WTC11 (cell line): ENCODE results near the gene NCCRP1. TPM values are rescaled to one million over a fixed set of nuclear protein-coding genes. Genes with fewer than 3 reads are reported as not detected.

Source experiments
- ATAC-seq: fragments of 200-7000 bp; cut with Tn5 transposase; 2 replicates; pipeline ENCODE4 v1.10.0; 2021; ENCODE audit warnings: mild to moderate bottlenecking, moderate library complexity
- CTCF ChIA-PET: fragments of 300-600 bp; sonication (Branson Sonifier 250); formaldehyde crosslinking; loops from one replicate; lab custom pipeline; 2021; ENCODE audit warnings: antibody characterized with exemption; lab: Charles Lee
- POLR2A ChIA-PET: fragments of 350-600 bp; sonication (Branson Sonifier 250); formaldehyde crosslinking; loops from one replicate; lab custom pipeline; 2021; ENCODE audit warnings: antibody characterized with exemption; lab: Charles Lee
- DNase-seq: peaks from one replicate; pipeline ENCODE4 v3.0.0; 2021; ENCODE audit warnings: low spot score
- H3K27ac Mint-ChIP-seq: 2 replicates; pipeline ENCODE4 v1.8.0; 2021; ENCODE audit warnings: mixed read lengths
- H3K27me3 Mint-ChIP-seq: 2 replicates; pipeline ENCODE4 v1.8.0; 2021; ENCODE audit warnings: low read depth, mild to moderate bottlenecking, moderate library complexity, mixed read lengths
- H3K36me3 Mint-ChIP-seq: 2 replicates; pipeline ENCODE4 v1.8.0; 2021; ENCODE audit warnings: mixed read lengths
- H3K4me1 Mint-ChIP-seq: 2 replicates; pipeline ENCODE4 v1.8.0; 2022; ENCODE audit warnings: mixed read lengths
- H3K4me3 Mint-ChIP-seq: 2 replicates; pipeline ENCODE4 v1.8.0; 2021; ENCODE audit warnings: mild to moderate bottlenecking, moderate library complexity, mixed read lengths
- H3K9me3 Mint-ChIP-seq: 2 replicates; pipeline ENCODE4 v1.8.0; 2021; ENCODE audit warnings: mixed read lengths
- CREB1 ChIP-seq: sonication (generic); formaldehyde crosslinking; IDR thresholded peaks from 2 replicates; pipeline ENCODE4 v1.8.0; 2023; ENCODE audit warnings: mild to moderate bottlenecking, missing genetic modification reagents
- ELF4 ChIP-seq: sonication (generic); formaldehyde crosslinking; IDR thresholded peaks from 2 replicates; pipeline ENCODE4 v1.8.1; 2022; ENCODE audit warnings: low read depth, mild to moderate bottlenecking, moderate library complexity, missing genetic modification reagents
- GRHL2 ChIP-seq: fragments of 250-450 bp; sonication (Bioruptor Pico); IDR thresholded peaks from 2 replicates; pipeline ENCODE4 v1.8.0; 2022; ENCODE audit warnings: mild to moderate bottlenecking, moderate library complexity; ENCODE audit not compliant: insufficient replicate concordance, severe bottlenecking
- KAT7 ChIP-seq: sonication (generic); formaldehyde crosslinking; IDR thresholded peaks from 2 replicates; pipeline ENCODE4 v1.8.1; 2023; ENCODE audit warnings: missing genetic modification reagents, mild to moderate bottlenecking, borderline replicate concordance
- TCF7 ChIP-seq: sonication (generic); formaldehyde crosslinking; IDR thresholded peaks from 2 replicates; pipeline ENCODE4 v1.8.0; 2022; ENCODE audit warnings: mild to moderate bottlenecking, low read depth, missing genetic modification reagents, moderate library complexity
- TEAD4 ChIP-seq: sonication (generic); formaldehyde crosslinking; IDR thresholded peaks from 2 replicates; pipeline ENCODE4 v1.8.0; 2022; ENCODE audit warnings: mild to moderate bottlenecking, missing genetic modification reagents
- ZNF425 ChIP-seq: fragments of 250-450 bp; sonication (Bioruptor Pico); conservative IDR thresholded peaks from 2 replicates; pipeline ENCODE4 v1.9.0; 2021; ENCODE audit warnings: mild to moderate bottlenecking
- total RNA-seq: library from RNA; stranded (reverse); gene quantifications from 3 replicates; pipeline ENCODE4 v1.2.3, GENCODE V29; 2021
- TF ChIP-seq, protein P1 (sequence below): fragments of 250-450 bp; sonication (Bioruptor Pico); IDR thresholded peaks from 2 replicates; pipeline ENCODE4 v1.9.0; 2021; ENCODE audit warnings: mild to moderate bottlenecking
- TF ChIP-seq, protein P2 (sequence below): sonication (generic); formaldehyde crosslinking; IDR thresholded peaks from 2 replicates; pipeline ENCODE4 v1.8.1; 2023; ENCODE audit warnings: mild to moderate bottlenecking, missing genetic modification reagents, moderate library complexity
- TF ChIP-seq, protein P3 (sequence below): sonication (generic); formaldehyde crosslinking; IDR thresholded peaks from 2 replicates; pipeline ENCODE4 v1.8.0; 2023; ENCODE audit warnings: missing genetic modification reagents, mild to moderate bottlenecking, borderline replicate concordance
- TF ChIP-seq, protein P4 (sequence below): fragments of 250-450 bp; sonication (Bioruptor Pico); IDR thresholded peaks from 2 replicates; pipeline ENCODE4 v1.9.0; 2021; ENCODE audit warnings: mild to moderate bottlenecking, borderline replicate concordance

The NCCRP1 gene
- total RNA-seq, 1 experiment from 2014 or later: 2.0 TPM

DNA sequence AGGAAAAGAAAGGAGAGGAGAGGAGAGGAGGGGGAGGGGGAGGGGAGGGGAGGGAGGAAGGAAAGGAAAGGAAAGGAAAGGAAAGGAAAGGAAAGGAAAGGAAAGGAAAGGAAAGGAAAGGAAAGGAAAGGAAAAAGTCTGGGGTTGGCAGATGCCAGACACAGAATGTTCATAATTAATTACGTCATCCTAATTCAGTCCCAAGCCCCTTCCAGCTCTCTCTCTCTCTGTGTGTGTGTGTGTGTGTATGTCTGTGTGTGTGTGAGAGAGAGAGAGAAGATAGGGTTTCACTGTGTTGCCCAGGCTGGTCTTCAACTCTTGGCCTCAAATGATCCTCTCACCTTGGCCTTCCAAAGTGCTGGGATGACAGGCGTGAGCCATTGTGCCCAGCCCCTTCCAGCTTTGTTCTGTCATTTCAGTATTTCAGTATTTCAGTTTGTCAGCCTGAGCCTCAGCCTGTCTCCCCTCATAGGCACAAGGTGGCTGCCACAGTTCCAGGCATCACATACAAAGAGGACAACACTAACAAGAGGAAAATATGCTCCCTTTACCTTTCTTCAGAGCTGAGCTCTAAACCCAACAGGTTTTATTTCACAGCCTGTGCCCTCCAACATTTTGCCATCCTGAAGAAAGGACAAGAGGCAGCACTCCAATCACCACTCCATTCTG is 33.5 kb downstream of the NCCRP1 start (continued):
- TF ChIP-seq, protein P1, sequence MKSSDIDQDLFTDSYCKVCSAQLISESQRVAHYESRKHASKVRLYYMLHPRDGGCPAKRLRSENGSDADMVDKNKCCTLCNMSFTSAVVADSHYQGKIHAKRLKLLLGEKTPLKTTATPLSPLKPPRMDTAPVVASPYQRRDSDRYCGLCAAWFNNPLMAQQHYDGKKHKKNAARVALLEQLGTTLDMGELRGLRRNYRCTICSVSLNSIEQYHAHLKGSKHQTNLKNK (CRISPR knock-in tag): no peak
- TF ChIP-seq ZNF425 (CRISPR knock-in tag): no peak
- TF ChIP-seq TCF7 (CRISPR knock-in tag): no peak
- TF ChIP-seq KAT7 (CRISPR knock-in tag): no peak
- TF ChIP-seq, all 79 proteins: peak for 0

DNA sequence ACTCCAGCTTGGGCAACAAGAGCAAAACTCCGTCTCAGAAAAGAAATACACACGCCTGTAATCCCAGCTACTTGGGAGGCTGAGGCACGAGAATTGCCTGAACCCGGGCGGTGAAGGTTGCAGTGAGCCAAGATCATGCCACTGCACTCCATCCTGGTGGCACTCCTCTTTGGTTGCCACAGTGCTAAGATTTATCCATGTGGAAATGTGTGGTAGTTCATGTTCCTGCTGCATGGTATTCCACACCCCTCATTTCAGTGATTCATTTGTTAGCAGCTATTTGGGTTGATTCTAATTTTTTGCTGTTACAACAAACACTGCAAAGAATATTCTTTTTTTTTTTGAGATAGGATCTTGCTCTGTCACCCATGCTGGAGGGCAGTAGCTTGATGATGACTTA is 35.9 kb downstream of the NCCRP1 start:
- CTCF ChIA-PET: interaction anchor here (0.7 to 1.8 kb wide), 2 partner anchors 22 to 95 kb away, joined by 3 to 4 read pairs; no protein-coding TSS in a partner anchor
- Mint-ChIP-seq H3K27ac (no peak overlapping the region), H3K4me1 (0 out of 2 replicates have a peak, but pooled peaks cover 2% of the 10 kb centered on the region), H3K36me3 (no peaks in the 10 kb centered on the region), H3K9me3 (no peaks in the 10 kb centered on the region)
- ATAC-seq: no peak
- TF ChIP-seq, protein P2, sequence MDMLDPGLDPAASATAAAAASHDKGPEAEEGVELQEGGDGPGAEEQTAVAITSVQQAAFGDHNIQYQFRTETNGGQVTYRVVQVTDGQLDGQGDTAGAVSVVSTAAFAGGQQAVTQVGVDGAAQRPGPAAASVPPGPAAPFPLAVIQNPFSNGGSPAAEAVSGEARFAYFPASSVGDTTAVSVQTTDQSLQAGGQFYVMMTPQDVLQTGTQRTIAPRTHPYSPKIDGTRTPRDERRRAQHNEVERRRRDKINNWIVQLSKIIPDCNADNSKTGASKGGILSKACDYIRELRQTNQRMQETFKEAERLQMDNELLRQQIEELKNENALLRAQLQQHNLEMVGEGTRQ (CRISPR knock-in tag): no peak
- TF ChIP-seq CREB1 (CRISPR knock-in tag): no peak
- TF ChIP-seq, protein P3, sequence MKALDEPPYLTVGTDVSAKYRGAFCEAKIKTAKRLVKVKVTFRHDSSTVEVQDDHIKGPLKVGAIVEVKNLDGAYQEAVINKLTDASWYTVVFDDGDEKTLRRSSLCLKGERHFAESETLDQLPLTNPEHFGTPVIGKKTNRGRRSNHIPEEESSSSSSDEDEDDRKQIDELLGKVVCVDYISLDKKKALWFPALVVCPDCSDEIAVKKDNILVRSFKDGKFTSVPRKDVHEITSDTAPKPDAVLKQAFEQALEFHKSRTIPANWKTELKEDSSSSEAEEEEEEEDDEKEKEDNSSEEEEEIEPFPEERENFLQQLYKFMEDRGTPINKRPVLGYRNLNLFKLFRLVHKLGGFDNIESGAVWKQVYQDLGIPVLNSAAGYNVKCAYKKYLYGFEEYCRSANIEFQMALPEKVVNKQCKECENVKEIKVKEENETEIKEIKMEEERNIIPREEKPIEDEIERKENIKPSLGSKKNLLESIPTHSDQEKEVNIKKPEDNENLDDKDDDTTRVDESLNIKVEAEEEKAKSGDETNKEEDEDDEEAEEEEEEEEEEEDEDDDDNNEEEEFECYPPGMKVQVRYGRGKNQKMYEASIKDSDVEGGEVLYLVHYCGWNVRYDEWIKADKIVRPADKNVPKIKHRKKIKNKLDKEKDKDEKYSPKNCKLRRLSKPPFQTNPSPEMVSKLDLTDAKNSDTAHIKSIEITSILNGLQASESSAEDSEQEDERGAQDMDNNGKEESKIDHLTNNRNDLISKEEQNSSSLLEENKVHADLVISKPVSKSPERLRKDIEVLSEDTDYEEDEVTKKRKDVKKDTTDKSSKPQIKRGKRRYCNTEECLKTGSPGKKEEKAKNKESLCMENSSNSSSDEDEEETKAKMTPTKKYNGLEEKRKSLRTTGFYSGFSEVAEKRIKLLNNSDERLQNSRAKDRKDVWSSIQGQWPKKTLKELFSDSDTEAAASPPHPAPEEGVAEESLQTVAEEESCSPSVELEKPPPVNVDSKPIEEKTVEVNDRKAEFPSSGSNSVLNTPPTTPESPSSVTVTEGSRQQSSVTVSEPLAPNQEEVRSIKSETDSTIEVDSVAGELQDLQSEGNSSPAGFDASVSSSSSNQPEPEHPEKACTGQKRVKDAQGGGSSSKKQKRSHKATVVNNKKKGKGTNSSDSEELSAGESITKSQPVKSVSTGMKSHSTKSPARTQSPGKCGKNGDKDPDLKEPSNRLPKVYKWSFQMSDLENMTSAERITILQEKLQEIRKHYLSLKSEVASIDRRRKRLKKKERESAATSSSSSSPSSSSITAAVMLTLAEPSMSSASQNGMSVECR (CRISPR knock-in tag): no peak
- no peak for TF ChIP-seq TEAD4 (CRISPR knock-in tag)
- TF ChIP-seq GRHL2 (CRISPR knock-in tag): no peak
- no peak for TF ChIP-seq ELF4 (CRISPR knock-in tag)
- TF ChIP-seq, protein P4, sequence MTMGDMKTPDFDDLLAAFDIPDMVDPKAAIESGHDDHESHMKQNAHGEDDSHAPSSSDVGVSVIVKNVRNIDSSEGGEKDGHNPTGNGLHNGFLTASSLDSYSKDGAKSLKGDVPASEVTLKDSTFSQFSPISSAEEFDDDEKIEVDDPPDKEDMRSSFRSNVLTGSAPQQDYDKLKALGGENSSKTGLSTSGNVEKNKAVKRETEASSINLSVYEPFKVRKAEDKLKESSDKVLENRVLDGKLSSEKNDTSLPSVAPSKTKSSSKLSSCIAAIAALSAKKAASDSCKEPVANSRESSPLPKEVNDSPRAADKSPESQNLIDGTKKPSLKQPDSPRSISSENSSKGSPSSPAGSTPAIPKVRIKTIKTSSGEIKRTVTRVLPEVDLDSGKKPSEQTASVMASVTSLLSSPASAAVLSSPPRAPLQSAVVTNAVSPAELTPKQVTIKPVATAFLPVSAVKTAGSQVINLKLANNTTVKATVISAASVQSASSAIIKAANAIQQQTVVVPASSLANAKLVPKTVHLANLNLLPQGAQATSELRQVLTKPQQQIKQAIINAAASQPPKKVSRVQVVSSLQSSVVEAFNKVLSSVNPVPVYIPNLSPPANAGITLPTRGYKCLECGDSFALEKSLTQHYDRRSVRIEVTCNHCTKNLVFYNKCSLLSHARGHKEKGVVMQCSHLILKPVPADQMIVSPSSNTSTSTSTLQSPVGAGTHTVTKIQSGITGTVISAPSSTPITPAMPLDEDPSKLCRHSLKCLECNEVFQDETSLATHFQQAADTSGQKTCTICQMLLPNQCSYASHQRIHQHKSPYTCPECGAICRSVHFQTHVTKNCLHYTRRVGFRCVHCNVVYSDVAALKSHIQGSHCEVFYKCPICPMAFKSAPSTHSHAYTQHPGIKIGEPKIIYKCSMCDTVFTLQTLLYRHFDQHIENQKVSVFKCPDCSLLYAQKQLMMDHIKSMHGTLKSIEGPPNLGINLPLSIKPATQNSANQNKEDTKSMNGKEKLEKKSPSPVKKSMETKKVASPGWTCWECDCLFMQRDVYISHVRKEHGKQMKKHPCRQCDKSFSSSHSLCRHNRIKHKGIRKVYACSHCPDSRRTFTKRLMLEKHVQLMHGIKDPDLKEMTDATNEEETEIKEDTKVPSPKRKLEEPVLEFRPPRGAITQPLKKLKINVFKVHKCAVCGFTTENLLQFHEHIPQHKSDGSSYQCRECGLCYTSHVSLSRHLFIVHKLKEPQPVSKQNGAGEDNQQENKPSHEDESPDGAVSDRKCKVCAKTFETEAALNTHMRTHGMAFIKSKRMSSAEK (CRISPR knock-in tag): no peak
- TF ChIP-seq, all 79 proteins: peak for 0
- POLR2A ChIA-PET: no interaction called here
- Mint-ChIP-seq H3K27me3 (peaks cover 37% of the 10 kb centered on the region), H3K4me3 (no peak overlapping the region)
- DNase-seq: no peak
